ENCODE results near the gene PTPRK.

The PTPRK gene

DNA sequence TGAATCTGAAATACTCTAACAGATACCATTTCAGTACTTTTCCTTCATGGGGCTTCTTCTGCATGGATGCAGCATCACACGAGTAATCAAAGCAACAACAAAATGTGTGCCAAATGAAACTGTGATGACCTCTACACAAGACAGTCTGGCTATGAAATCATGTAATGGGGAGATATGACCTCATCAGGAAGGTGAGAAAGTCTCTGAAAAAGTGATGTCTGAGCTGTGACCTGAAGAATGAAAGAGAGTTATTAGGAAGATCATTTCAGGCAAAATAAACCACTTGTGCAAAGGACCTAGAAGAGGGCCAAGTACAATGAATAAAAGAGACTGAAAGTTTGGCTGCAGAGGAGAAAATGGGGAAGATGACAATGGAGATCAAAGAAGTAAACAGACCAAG, 182.8 kb downstream of the PTPRK start:
- no peak for DNase-seq

DNA sequence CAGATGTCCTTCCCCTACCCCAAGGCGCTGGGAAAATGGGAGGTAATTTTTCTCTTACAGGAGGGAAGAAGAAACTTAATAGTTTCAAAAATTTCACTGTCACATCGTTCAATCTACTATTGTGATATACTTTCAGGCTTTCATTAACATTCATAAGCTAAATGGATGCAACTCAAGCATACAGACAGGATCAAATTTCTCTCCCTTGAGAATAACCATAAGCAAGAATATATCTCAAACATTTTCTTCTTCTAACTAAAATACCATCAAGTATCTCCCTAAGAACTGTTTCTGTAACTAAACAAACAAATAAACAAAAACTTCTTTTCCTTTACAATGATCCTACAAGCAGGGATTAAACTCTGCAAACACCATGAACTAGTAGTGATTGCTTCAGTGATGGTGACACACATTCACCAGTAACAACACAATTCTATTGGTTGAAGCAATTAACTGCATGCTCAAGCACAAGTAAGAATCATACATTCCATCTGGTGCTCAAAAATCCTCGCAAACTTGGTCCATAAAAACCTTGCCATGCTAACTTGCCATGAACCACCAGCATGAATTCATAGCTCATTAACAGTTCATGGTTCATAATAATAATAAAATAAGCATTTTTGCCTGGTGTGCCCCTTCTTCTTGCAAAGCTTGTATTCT, 183.8 kb downstream of the PTPRK start:
- DNase-seq, result no peak

DNA sequence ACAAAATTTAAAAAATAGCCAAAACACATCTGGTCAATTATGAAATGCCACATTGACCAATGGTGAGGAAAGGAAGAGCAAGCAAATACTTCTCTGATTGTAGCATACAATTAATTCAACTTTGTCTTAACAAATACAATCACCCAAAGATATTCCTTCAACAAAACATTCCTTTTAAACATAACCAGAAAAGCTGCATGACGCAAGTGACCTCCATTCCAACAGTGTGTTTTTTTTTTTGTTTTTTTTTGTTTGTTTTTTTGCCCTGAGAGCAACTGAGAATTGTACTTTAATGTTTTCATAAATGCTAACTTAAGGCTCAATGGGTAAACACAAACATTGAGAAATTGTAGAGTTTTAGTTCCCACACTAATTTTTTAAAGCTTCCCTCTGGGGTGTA, 184.4 kb downstream of the PTPRK start:
- no peak for DNase-seq

- no peak for DNase-seq
Measured at GRCh38 chr6:128333581-128334223, 186.7 kb downstream of the PTPRK start.

DNA sequence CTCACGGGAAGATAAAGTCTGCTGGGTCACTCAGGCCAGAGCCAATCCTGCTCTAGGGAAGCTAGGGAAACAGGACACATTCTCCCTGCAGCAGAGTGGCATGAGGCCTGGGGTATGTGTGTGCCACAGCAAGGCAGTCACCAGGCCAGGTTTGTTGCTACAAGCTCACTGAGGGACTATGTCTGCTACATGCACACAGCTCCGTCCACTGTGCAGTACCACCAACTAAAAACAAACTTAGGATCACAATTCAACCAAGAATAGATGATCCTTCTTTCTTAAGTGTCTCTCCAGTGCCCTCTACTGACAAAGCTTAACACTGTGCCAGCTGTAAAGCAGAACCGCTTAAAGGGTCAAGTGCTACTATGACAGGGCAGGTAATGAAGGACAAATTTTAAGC, 192.5 kb downstream of the PTPRK start:
- peak; percentile 2 to 31 for DNase-seq

DNA sequence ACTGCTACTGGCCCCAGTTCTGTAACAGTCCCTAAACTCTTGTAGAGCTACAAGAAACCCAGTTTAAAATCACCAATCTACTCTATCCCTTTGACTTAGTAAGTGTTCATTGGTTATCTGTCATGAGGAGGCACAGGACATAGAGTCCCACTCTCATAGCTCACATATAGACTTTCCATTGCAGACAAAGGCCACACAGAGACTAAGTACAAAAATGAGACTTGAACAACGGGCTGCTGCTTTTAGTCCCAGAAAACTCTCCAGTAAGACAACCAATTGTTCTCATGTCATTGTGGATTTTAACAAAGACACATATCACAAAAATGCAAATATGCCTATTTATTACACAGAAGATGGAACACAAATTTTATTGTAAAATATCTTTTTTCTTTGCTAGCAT, 197.4 kb downstream of the PTPRK start:
- no peak for DNase-seq

- no peak for DNase-seq
Measured at GRCh38 chr6:128319946-128320345, 200.5 kb downstream of the PTPRK start.

DNA sequence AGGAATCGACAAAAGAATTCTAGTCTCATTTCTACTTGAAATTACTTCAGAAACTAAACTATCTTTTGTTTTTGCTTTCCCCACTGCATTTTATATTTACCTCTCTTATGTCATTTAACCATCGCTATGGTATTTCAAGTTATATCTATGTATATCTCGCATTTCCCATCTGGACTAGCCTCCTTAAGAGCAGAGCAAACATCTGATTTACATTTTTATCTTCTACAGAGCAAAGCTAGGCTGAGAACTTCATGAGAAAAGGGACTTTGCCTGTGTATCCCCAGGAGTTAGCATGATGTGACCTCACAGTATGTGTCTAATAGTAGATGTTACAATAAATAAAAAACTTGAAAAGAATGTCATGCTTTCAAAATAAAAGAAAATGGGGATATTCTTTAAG, 201.2 kb downstream of the PTPRK start:
- no peak for DNase-seq

DNA sequence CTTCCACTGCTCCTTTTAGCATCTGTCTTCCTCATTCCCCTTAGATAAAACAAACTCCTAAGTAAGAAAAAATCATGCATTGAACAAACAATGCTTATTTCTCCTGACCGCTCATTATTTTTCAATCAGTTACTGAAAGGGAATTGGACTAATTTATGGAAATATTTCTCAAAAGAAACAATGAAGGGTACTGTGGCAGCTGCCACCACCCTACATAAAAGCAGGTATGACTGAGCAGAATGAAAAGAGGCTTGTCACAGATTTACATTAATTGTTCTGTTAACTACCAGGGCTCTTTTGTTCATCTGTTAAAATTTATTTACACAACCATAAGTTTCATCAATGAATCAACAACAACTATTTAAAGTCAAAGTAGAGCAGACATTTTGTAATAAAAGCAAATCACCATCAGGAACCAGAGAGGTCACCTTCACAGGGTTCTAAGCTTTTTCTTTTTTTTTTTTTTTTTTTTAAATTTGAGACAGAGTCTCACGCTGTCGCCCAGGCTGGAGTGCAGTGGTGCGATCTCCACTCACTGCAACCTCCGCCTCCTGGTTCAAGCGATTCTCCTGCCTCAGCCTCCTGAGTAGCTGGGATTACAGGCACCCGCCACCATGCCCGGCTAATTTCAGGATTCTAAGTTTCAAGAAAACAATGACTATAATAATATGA, 204.0 kb downstream of the PTPRK start:
- DNase-seq, result no peak

DNA sequence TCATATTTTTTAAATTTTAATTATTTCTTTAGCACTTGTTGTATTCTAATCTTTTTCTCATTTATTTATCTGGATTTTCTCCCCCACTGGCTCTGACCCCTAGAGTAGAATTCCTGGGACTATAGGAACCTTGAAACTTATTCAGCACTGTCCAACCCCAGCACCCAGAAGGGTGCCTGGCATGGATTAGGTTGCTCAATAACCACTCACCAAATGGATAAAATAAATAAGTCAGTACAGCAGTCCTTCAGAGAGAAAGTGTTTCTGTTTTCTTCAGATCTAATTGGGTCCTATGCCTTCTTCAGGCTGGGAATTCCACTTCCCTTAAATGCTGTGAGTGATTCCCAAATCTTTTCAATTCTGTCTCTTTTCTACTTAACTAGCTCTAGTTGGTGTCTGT, 206.2 kb downstream of the PTPRK start:
- no peak for DNase-seq

DNA sequence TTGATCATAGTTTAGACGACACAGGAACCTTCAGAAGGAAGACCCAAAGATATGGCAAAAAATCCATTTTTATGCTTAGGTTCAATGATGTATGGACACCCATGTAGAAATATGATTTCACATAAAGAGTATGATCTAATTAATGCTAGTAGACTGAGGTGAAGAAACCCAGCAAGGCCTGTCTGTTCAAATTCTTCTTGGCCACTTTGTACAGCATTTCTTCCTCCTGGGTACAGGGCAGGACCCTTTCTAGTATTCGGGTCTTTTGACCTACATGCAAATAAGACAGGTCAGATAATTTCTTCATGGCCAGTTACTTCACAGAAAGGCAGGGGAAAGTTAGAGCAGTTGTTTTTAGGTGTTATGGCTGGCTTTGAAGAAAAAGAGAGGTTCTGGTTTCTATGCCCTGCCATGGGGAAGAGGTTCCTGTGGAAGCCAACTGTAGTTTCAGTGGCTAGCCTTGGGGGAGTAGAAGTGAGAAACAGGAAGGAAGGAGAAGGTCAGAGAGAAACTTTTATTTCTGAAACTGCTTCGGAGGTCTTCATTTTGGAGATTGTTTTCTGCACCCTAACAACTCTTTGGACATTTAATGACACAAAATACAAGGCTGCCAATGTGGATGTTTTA, 208.3 kb downstream of the PTPRK start:
- no peak for DNase-seq

DNA sequence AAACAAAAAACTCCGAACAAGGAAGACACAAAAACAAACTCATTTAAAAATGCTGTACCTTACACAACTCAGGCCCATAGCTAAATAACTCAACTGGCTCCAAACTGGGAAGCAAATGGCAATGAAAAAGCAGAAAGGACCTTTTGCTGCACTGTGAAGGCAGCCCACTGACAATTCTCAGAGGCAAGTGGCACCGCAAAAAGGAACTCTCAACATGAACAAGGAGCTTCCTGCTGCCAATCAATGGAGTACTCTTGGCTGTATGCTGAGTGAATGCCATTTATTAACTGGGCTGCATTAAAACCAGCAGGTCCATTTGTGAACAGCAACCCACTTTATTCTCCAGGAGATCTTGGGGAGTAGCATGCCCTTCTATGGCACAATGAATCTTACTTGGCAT, 209.9 kb downstream of the PTPRK start:
- DNase-seq, result no peak

GRCh38 chr6:128307671-128308070, 212.7 kb downstream of the PTPRK start:
- no peak for DNase-seq

DNA sequence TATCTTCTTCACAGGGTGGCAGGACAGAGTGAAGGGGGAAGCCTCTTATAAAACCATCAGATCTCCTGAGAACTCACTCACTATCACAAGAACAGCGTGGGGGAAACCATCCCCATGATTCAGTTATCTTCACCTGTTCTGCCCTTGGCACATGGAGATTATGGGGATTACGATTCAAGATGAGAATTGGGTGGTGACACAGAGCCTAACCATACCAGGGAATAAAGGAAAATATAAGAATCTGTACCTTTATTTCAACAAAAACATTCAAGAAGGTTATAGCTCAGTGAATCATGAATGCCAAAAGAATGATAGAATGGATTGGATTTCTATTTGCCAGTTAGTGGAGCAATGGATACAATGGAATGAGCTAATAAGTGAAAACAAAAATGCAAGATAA, 214.4 kb downstream of the PTPRK start:
- DNase-seq, result no peak

DNA sequence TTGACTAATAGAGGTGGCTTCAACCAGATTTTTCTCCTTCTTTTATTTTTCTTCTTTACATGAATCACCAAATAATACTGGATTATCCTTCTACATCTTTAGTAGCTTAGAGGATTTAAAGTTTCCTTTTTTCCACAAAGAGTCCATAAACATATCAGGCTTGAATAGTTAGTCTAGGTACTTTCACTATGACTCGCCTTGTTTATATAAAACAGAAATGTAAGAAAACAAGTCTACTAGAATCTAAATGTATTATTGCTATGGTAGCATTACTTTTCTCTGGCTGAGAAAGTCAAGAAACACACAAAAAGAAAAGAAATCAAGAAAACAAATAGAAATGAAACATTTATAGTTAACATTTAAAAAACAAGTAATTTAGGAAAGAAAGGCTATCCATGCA, 215.2 kb downstream of the PTPRK start:
- DNase-seq, result no peak

DNA sequence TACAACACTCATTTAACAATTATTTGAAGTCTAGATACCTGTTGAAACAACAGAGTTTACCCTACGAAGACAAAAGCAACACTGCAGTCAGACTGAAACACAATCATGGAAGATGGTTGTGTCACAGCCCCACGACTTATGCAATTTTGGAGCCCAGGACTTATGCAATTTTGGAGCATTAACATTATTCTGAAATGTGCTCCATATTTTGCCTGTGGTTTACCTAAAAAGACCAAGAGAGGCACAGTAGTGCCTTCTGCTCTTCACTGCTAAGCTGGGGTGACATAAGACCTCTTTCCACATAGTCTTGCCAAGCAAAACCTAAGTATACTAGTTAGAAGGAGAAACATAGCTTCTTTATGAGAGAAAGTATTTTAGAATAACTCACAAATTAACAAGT, 216.5 kb downstream of the PTPRK start:
- DNase-seq, result no peak

GRCh38 chr6:128302942-128303341, 217.5 kb downstream of the PTPRK start:
- no peak for DNase-seq

GRCh38 chr6:128295670-128296069, 224.7 kb downstream of the PTPRK start:
- DNase-seq, result no peak

- DNase-seq, result no peak
Measured at GRCh38 chr6:128290221-128290620, 230.2 kb downstream of the PTPRK start.

- no peak for DNase-seq
Measured at GRCh38 chr6:128284128-128284527, 236.3 kb downstream of the PTPRK start.

DNA sequence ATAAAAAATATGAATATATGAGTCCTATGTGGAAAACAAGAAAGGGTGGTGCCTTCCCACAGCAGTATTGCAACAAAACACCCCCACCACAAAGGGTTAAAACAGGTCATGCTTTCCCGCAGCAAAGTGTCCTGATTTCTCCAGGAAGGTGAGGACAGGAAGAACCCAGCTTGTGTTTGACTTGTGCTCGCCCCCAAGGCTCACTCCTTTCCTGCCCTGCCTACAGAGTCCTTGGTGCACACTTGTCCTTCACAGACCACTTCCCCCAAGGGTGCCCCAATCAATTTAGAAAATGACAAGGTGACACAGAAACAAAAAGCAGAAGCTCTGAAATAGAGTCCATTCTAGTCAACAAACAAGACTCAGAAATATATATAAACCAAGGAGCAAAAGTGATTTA, 237.4 kb downstream of the PTPRK start:
- no peak for DNase-seq

- no peak for DNase-seq
Measured at GRCh38 chr6:128280960-128281359, 239.4 kb downstream of the PTPRK start.

- no peak for DNase-seq
Measured at GRCh38 chr6:128280066-128280465, 240.3 kb downstream of the PTPRK start.

DNA sequence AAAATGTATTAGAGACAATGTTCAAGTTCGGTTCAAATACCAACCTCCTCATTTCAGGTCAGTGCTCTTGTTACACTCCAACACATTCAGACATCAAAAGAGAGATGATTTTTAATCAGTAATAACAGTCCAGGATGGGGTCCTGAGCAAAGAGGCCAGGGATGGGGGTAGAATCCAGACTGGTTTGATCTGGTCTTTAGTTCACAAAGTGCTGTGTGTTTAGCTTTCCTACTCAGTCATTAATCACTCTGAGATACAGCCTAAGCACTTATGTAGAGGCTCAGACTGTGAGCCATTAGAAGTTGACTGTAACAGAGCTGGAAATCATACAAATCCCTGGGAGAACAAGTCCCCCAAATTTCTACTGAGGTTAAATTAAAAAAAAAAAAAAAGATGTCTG, 241.6 kb downstream of the PTPRK start:
- DNase-seq, result no peak
